ENCODE results near the gene CD79A.

- no peak for TF ChIP-seq GABPA (IDR thresholded peaks at IDR 0.05; ENCODE audit: low read depth)
- TF ChIP-seq CTCF (IDR thresholded peaks at IDR 0.05; ENCODE audit: insufficient read depth, low read length), result no peak
- peak; percentile 20 for TF ChIP-seq REST (IDR thresholded peaks at IDR 0.05; ENCODE audit: insufficient replicate concordance, low read depth)
Measured at GRCh38 chr19:41883463-41883820, 6.4 kb downstream of the CD79A start.

All from HL-60 (cell line).